HUES64 (cell line): ENCODE results near the gene SAPCD2.

ENCODE experiments used
- H3K27ac ChIP-seq: 2 replicates; pipeline ENCODE4 v1.7.0; 2013; ENCODE audit warnings: low read depth, low read length, inconsistent platforms
- H3K27me3 ChIP-seq: 2 replicates; pipeline ENCODE4 v1.6.1; 2013; ENCODE audit warnings: mild to moderate bottlenecking, low read length; ENCODE audit not compliant: insufficient read depth
- H3K36me3 ChIP-seq: 2 replicates; pipeline ENCODE4 v1.6.1; 2013; ENCODE audit warnings: mild to moderate bottlenecking, low read length; ENCODE audit not compliant: insufficient read depth
- H3K4me1 ChIP-seq: 2 replicates; pipeline ENCODE4 v1.6.1; 2013; ENCODE audit warnings: mild to moderate bottlenecking, low read length, moderate library complexity; ENCODE audit not compliant: insufficient read depth
- H3K4me3 ChIP-seq: 2 replicates; pipeline ENCODE4 v1.5.1; 2013; ENCODE audit warnings: mild to moderate bottlenecking, low read length, moderate library complexity
- H3K9ac ChIP-seq: 2 replicates; pipeline ENCODE4 v1.6.1; 2013; ENCODE audit warnings: mild to moderate bottlenecking, low read depth, low read length
- H3K9me3 ChIP-seq: 2 replicates; pipeline ENCODE4 v1.6.1; 2013; ENCODE audit warnings: low read depth, low read length; ENCODE audit not compliant: insufficient read depth
- WGBS: fragments of 150-250, 120-280 bp; methylation state at CpG from one replicate; pipeline ENCODE4 v1.1.7; 2013; ENCODE audit warnings: missing lambda C conversion rate; 5-methylcytosine and 5-hydroxymethylcytosine counted together

SAPCD2 gene

DNA sequence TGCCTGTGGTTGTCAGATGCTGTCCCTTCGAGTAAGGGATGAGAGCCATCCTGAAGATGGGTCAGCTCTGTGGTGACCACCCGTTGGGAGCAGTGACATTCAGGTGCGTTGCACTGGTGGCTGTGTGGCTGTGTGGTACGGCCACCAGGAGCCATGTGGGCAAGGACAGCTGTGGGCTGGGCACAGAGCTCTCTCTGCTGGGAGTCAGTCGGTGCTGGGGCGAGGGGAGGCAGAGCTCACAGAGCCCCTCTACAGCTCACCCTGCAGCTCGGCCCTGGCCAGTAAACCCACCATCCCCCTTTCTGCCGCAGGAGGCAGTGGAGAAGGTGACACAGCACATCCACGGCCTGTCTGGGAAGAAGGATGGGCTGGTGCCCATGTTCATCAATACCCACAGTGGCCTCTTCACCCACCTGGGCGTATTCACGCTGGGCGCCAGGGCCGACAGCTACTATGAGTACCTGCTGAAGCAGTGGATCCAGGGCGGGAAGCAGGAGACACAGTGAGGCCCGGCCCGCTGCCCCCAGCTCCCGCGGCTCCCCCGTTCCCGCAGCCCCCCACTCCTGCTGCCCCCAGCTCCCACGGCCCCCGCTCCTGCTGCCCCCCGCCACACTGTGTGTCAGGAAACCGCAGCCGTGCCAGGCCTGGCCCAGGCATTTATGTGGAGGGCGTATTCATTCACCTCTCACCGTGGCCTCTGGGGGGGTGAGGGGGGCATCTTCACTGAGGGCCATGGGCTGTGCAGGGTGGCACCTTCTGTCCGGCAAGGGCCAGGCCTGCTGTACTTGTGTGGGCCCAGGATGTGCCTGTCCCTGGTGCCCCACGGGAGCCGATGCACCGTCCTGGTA lies 35.7 kb upstream of the SAPCD2 start:
- H3K27me3 ChIP-seq: no peaks in the 10 kb centered on the region
- peaks cover 72% of the 10 kb centered on the region for H3K36me3 ChIP-seq
- no peaks in the 10 kb centered on the region for H3K4me1 ChIP-seq
- H3K9ac ChIP-seq: no peak overlapping the region
- H3K9me3 ChIP-seq: 0 out of 2 replicates have a peak, but pooled peaks cover 11% of the 10 kb centered on the region
- no peak overlapping the region for H3K4me3 ChIP-seq
- no peak overlapping the region for H3K27ac ChIP-seq
- 94% methylated on average over 31 of the region's 31 CpGs for WGBS

- 93% methylated on average over 37 of the region's 37 CpGs for WGBS
- Histone ChIP-seq H3K9ac (no peak overlapping the region), H3K9me3 (0 out of 2 replicates have a peak, but pooled peaks cover 11% of the 10 kb centered on the region), H3K4me3 (no peak overlapping the region), H3K36me3 (peaks cover 86% of the 10 kb centered on the region), H3K27me3 (no peaks in the 10 kb centered on the region), H3K27ac (no peak overlapping the region), H3K4me1 (no peaks in the 10 kb centered on the region)
Observed at GRCh38 chr9:137103206-137103999, 33.0 kb upstream of the SAPCD2 start.

- 97% methylated on average over 14 of the region's 14 CpGs for WGBS
- Histone ChIP-seq H3K9ac (no peak overlapping the region), H3K4me1 (no peaks in the 10 kb centered on the region), H3K36me3 (peaks cover 76% of the 10 kb centered on the region), H3K27ac (no peak overlapping the region), H3K9me3 (0 out of 2 replicates have a peak, but pooled peaks cover 11% of the 10 kb centered on the region), H3K4me3 (no peak overlapping the region), H3K27me3 (no peaks in the 10 kb centered on the region)
Observed at GRCh38 chr9:137099231-137099630, 28.9 kb upstream of the SAPCD2 start.

DNA sequence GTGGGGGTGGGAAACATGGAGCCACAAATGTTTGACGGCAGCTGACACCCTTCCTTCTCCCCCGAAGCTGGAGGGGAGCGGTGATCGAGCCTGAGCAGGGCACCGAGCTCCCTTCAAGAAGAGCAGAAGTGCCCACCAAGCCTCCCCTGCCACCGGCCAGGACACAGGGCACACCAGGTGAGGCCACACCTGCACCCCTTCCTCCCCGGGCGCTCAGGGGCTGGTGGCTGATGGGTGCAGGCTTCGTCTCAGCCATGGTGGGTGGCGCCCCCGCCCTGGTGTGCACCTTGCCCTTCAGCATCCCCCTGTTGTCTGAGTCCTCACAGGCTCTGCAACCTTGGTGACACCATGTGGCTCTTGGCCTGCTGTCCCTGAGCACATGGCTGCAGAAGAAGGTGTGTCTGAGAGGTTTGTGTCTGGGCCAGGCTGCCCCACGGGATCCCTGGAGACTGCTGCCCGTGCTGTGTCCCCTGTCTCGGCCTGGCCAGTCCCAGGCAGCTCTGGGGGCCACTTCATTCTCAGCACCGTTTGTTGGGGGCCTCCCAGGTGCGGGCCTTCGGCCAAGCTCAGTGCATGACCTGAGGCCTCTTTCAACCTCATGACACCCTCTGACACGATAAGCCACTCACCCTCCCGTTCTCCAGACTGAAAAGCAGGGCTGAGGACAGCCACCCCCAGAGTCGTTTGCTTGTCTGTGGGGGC lies 27.6 kb upstream of the SAPCD2 start:
- 94% methylated on average over 20 of the region's 20 CpGs for WGBS
- H3K9ac ChIP-seq: no peak overlapping the region

DNA sequence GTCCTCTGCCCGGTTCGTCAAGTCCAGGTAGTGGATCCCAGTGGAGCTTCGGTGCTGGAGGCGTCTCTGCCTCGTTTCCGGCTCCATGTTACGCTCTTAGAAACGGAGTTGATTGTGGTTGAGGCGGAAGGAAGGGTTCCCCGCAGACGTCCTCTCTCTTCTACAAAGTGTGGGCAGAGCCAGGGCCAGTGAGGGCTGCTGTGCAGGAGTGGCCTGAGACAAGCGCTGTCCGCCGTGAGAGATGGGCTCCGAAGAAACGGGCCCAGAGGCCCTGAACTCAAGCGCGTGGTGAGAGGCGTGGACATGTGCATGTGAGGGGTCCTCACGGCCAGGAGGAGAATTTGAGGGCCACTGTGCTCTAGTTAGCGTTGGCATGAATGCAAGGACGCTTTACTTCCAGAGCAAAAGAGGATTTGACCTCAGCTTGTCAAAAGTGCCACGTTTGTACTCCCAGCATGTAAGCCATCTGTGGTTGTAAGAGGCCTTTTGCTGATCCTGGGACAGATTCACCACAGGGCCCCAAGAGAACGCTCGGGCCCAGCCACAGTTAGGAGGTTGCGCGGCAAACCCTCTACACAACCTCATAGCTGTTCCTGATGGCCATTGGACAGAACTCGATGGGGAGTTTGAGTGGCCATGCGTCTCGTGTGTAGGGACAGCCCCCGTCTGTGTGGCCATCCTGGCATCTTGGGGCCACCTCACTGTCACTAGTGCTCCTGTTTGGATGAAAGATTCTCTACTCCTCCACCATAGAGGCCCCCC lies 26.6 kb upstream of the SAPCD2 start:
- Histone ChIP-seq H3K9me3 (0 out of 2 replicates have a peak, but pooled peaks cover 2% of the 10 kb centered on the region), H3K27me3 (no peaks in the 10 kb centered on the region), H3K9ac (no peak overlapping the region), H3K36me3 (peaks cover 64% of the 10 kb centered on the region), H3K27ac (no peak overlapping the region), H3K4me1 (no peaks in the 10 kb centered on the region), H3K4me3 (no peak overlapping the region)
- 96% methylated on average over 31 of the region's 31 CpGs for whole genome bisulfite sequencing

More for the DNA sequence above, 27.6 kb upstream of the SAPCD2 start:
- H3K27ac ChIP-seq: no peak overlapping the region
- H3K9me3 ChIP-seq: 0 out of 2 replicates have a peak, but pooled peaks cover 11% of the 10 kb centered on the region
- H3K4me3 ChIP-seq: no peak overlapping the region
- peaks cover 65% of the 10 kb centered on the region for H3K36me3 ChIP-seq
- no peaks in the 10 kb centered on the region for H3K27me3 ChIP-seq
- H3K4me1 ChIP-seq: no peaks in the 10 kb centered on the region

DNA sequence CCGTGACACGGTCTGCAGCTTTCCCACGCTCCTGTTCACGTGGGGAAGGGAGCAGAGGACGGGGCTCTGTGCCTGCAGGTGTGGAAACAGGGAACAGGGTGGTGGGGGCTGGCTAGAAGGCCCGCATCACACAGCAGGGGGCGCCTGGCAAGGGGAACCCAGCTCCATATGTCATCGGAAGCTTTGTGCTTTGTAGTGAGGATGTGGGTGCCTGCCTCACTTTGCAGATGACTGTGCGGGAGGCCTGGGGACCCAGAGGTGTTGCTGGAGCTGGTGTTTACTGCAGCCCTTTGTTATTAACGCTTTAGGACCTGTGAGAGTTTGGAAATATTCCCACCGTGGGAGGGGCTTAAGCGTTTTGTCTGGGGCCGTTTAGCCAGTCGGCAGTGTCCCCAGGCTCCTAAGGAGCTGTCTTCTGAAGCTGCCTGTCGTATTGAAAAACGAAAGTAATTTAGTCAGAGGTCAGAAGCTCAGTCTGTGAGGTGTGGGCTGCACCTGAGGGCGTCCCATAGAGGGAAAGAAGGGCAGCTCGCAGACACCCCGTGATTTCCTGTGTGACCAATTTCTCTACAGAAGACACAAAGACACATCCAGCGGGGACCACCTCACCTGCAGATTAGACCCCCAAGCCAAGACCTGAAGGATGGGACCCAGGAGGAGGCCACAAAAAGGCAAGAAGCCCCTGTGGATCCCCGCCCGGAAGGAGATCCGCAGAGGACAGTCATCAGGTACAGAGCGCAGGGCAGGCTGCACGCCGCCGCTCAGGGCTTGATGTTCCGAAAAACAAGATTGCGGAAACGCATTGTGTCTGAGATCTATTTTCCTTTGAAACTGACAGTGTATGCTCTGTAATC lies 25.5 kb upstream of the SAPCD2 start:
- Histone ChIP-seq H3K27ac (no peak overlapping the region), H3K9me3 (no peaks in the 10 kb centered on the region), H3K36me3 (peaks cover 56% of the 10 kb centered on the region), H3K4me3 (no peak overlapping the region), H3K4me1 (no peaks in the 10 kb centered on the region), H3K27me3 (no peaks in the 10 kb centered on the region), H3K9ac (no peak overlapping the region)
- 88% methylated on average over 30 of the region's 30 CpGs for WGBS

GRCh38 chr9:137089232-137089947 lies 19.0 kb upstream of the SAPCD2 start:
- no peak overlapping the region for H3K9ac ChIP-seq
- H3K36me3 ChIP-seq: peaks cover 29% of the 10 kb centered on the region
- H3K27ac ChIP-seq: no peak overlapping the region
- H3K4me3 ChIP-seq: no peak overlapping the region
- H3K27me3 ChIP-seq: peaks cover 5% of the 10 kb centered on the region
- peaks cover 7% of the 10 kb centered on the region for H3K4me1 ChIP-seq
- H3K9me3 ChIP-seq: no peaks in the 10 kb centered on the region
- 90% methylated on average over 11 of the region's 11 CpGs for WGBS

DNA sequence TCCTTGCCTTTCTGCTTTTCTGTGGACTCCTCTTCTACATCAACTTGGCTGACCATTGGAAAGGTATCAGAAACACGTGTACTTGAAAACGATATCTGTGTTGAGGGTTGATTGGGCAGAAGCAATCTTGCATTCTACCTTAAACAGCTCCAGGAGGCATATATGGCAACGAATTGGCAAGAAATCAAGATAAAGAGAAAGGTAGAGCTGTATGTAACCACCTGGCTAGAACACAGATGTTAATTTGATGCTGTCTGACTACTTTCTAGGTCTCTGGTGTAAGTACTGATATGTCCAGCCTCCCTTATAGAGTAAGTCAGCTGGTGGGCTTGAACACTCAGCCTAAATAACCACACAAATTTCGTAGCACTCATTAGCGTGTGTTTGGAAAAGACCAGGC lies 17.8 kb upstream of the SAPCD2 start:
- Histone ChIP-seq H3K36me3 (peaks cover 26% of the 10 kb centered on the region), H3K4me1 (peaks cover 13% of the 10 kb centered on the region), H3K9me3 (no peaks in the 10 kb centered on the region), H3K9ac (no peak overlapping the region), H3K4me3 (peak overlapping the region; percentile 68; the same call in 1 of the 2 replicates), H3K27me3 (peaks cover 5% of the 10 kb centered on the region), H3K27ac (no peak overlapping the region)
- 95% methylated on average over 5 of the region's 5 CpGs for WGBS

DNA sequence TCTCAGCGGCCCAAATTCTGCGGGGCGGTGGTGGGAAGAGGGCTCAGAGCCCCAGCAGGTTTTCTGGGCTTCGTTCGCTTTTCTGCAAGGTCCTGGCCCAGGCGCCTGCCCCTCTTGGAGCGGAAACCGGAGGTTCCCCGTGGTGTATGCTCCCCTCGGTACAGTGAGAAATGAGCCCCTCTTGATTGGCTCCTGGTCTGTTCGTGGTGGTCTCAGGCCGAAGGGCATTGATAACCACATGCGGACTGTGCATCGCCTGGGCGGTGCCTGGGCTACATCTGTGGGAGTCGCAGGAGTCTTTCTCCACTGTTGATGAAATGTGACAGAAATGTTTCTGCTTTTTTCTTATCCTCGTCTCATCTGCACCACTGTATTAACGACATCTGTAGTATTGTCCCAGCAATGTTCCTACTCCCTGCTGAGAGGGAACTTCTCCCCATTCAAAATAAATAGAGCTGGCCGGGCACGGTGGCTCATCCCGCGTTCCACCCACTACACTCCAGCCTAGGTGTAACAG lies 17.1 kb upstream of the SAPCD2 start:
- peaks cover 13% of the 10 kb centered on the region for H3K4me1 ChIP-seq
- H3K36me3 ChIP-seq: peaks cover 22% of the 10 kb centered on the region
- H3K9ac ChIP-seq: peak overlapping the region; percentile 58
- H3K9me3 ChIP-seq: no peaks in the 10 kb centered on the region
- peak overlapping the region; percentile 59; the same call in 1 of the 2 replicates for H3K27ac ChIP-seq
- 7% methylated on average over 22 of the region's 22 CpGs for WGBS
- peak overlapping the region; percentile 68 for H3K4me3 ChIP-seq
- peaks cover 5% of the 10 kb centered on the region for H3K27me3 ChIP-seq
